SU-DHL-6 (cell line): ENCODE data around the gene CDK5R2.

Source experiments
- CTCF ChIP-seq: fragments of 200-600 bp; sonication (generic); IDR thresholded peaks from one replicate; pipeline ENCODE4 v1.5.1; 2017; ENCODE audit warnings: antibody characterized with exemption, mild to moderate bottlenecking, low read length, moderate library complexity; ENCODE audit not compliant: insufficient read depth, poor library complexity, severe bottlenecking
- EZH2phosphoT487 ChIP-seq: fragments of 200-600 bp; sonication (generic), shearing (Covaris generic); conservative IDR thresholded peaks from 2 replicates; pipeline ENCODE4 v1.6.1; 2018; ENCODE audit warnings: mild to moderate bottlenecking, antibody characterized with exemption, low read length, moderate library complexity, mixed read lengths

- TF ChIP-seq CTCF (no peak), EZH2phosphoT487 (no peak)
These were observed 28.7 kb downstream of the CDK5R2 start for GRCh38 chr2:218988164-218988563.
